NT2/D1 (cell line): ENCODE measurements around the gene ZNF560.
"Not testable (repeated sequence)": the region's sequence is repeated elsewhere in the genome, so short reads cannot be mapped to it uniquely, and the experiment has no call there.

Experiments used
- DNase-seq: peaks from one replicate; pipeline ENCODE4 v3.0.0-alpha.2; 2011; ENCODE audit warnings: low read depth, low spot score
- H3K27me3 ChIP-seq: 2 replicates; pipeline ENCODE4 v1.6.0; 2011; ENCODE audit warnings: mild to moderate bottlenecking; ENCODE audit not compliant: insufficient read length, insufficient read depth
- H3K36me3 ChIP-seq: 2 replicates; pipeline ENCODE4 v1.6.1; 2011; ENCODE audit warnings: mild to moderate bottlenecking, low read length, mixed read lengths; ENCODE audit not compliant: insufficient read depth, insufficient read length
- H3K4me1 ChIP-seq: 2 replicates; pipeline ENCODE4 v1.5.1; 2011; ENCODE audit not compliant: insufficient read depth, insufficient read length
- H3K4me3 ChIP-seq: 2 replicates; pipeline ENCODE4 v1.5.1; 2011; ENCODE audit warnings: low read depth; ENCODE audit not compliant: insufficient read length
- H3K9ac ChIP-seq: 2 replicates; pipeline ENCODE4 v1.6.0; 2011; ENCODE audit warnings: low read depth; ENCODE audit not compliant: insufficient read length
- H3K9me3 ChIP-seq: 2 replicates; pipeline ENCODE4 v1.5.1; 2011; ENCODE audit warnings: mild to moderate bottlenecking, low read length; ENCODE audit not compliant: insufficient read depth
- SUZ12 ChIP-seq: IDR thresholded peaks from 2 replicates; pipeline ENCODE4 v1.6.1; 2011; ENCODE audit not compliant: insufficient read length, insufficient read depth; ENCODE audit errors: extremely low read depth
- YY1 ChIP-seq: IDR thresholded peaks from 2 replicates; pipeline ENCODE4 v1.6.1; 2011; ENCODE audit not compliant: insufficient read length, insufficient read depth
- ZNF274 ChIP-seq: IDR thresholded peaks from 2 replicates; pipeline ENCODE4 v1.6.1; 2011; ENCODE audit warnings: mild to moderate bottlenecking, low read depth, low read length

ZNF560 gene

GRCh38 chr19:9498183-9498902, at the start of gene ZNF560:
Gene ZNF560, minus strand, starts transcription at chr19:9498616. Its CDS starts 23,303 bp downstream, at chr19:9475313.
- peaks cover 55% of the 10 kb centered on the region for H3K9me3 ChIP-seq
- peak; percentile 83 for DNase-seq
- TF ChIP-seq ZNF274, result no peak
- peak; percentile 17 for TF ChIP-seq YY1
- peaks cover 40% of the 10 kb centered on the region for H3K36me3 ChIP-seq
- peak within 1 kb of the TSS; percentile 86 for H3K4me3 ChIP-seq
- no peaks in the 10 kb centered on the region for H3K27me3 ChIP-seq
- peak within 1 kb of the TSS; percentile 95 for H3K9ac ChIP-seq
- no peaks in the 10 kb centered on the region for H3K4me1 ChIP-seq

GRCh38 chr19:9547870-9548269, 49.5 kb upstream of the ZNF560 start:
- H3K4me3 ChIP-seq, result no peak overlapping the region
- no peaks in the 10 kb centered on the region for H3K4me1 ChIP-seq
- peaks cover 36% of the 10 kb centered on the region; the same call in 1 of the 2 replicates for H3K9me3 ChIP-seq
- no peaks in the 10 kb centered on the region for H3K27me3 ChIP-seq
- DNase-seq, result no peak
- no peak overlapping the region for H3K9ac ChIP-seq
- TF ChIP-seq ZNF274 (no peak), SUZ12 (no peak), YY1 (no peak)
- no peaks in the 10 kb centered on the region for H3K36me3 ChIP-seq

GRCh38 chr19:9541281-9541680, 42.9 kb upstream of the ZNF560 start:
- H3K27me3 ChIP-seq, DNase-seq, H3K9ac ChIP-seq, H3K36me3 ChIP-seq, H3K4me3 ChIP-seq, H3K4me1 ChIP-seq: not testable (repeated sequence)
- H3K9me3 ChIP-seq, result peaks cover 31% of the 10 kb centered on the region; the same call in 1 of the 2 replicates

GRCh38 chr19:9539921-9540320, 41.5 kb upstream of the ZNF560 start:
- not testable (repeated sequence) for H3K9ac ChIP-seq, DNase-seq, H3K4me3 ChIP-seq, H3K4me1 ChIP-seq, H3K27me3 ChIP-seq
- Histone ChIP-seq H3K36me3 (peaks cover 19% of the 10 kb centered on the region), H3K9me3 (peaks cover 42% of the 10 kb centered on the region; the same call in 1 of the 2 replicates)

GRCh38 chr19:9539201-9539600, 40.8 kb upstream of the ZNF560 start:
- Histone ChIP-seq H3K4me3 (peak overlapping the region; percentile 81), H3K9ac (peak overlapping the region; percentile 91)

GRCh38 chr19:9538183-9539058, 40.0 kb upstream of the ZNF560 start, which contains the start of gene ZNF426:
Gene ZNF426, minus strand, starts transcription at chr19:9538645. Its CDS starts 2,413 bp downstream, at chr19:9536232.
- DNase-seq, result peak; percentile 83
- no peaks in the 10 kb centered on the region for H3K4me1 ChIP-seq
- H3K9ac ChIP-seq, result peak within 1 kb of the TSS; percentile 91
- no peak for TF ChIP-seq SUZ12
- no peaks in the 10 kb centered on the region for H3K27me3 ChIP-seq
- H3K9me3 ChIP-seq, result peaks cover 57% of the 10 kb centered on the region
- peak within 1 kb of the TSS; percentile 81 for H3K4me3 ChIP-seq
- peaks cover 34% of the 10 kb centered on the region for H3K36me3 ChIP-seq

More at GRCh38 chr19:9539201-9539600, 40.8 kb upstream of the ZNF560 start:
- Histone ChIP-seq H3K9me3 (peaks cover 49% of the 10 kb centered on the region), H3K36me3 (peaks cover 27% of the 10 kb centered on the region)
- not testable (repeated sequence) for H3K4me1 ChIP-seq, DNase-seq, H3K27me3 ChIP-seq

GRCh38 chr19:9535934-9536333, 37.5 kb upstream of the ZNF560 start:
- peaks cover 73% of the 10 kb centered on the region for H3K9me3 ChIP-seq
- H3K9ac ChIP-seq, result no peak overlapping the region
- no peak overlapping the region for H3K4me3 ChIP-seq
- no peaks in the 10 kb centered on the region for H3K4me1 ChIP-seq
- no peaks in the 10 kb centered on the region for H3K27me3 ChIP-seq
- TF ChIP-seq YY1, result no peak
- TF ChIP-seq SUZ12, result no peak
- TF ChIP-seq ZNF274, result no peak
- peaks cover 59% of the 10 kb centered on the region for H3K36me3 ChIP-seq
- DNase-seq, result no peak

- Histone ChIP-seq H3K27me3 (no peaks in the 10 kb centered on the region), H3K36me3 (peaks cover 95% of the 10 kb centered on the region), H3K4me3 (no peak overlapping the region), H3K9ac (no peak overlapping the region), H3K9me3 (peaks cover 100% of the 10 kb centered on the region), H3K4me1 (no peaks in the 10 kb centered on the region)
- TF ChIP-seq YY1 (no peak), ZNF274 (no peak), SUZ12 (no peak)
- no peak for DNase-seq
These were observed 33.5 kb upstream of the ZNF560 start for GRCh38 chr19:9531933-9532332.
